K562 (cell line): ENCODE results near the gene ITGB5. TPM values are rescaled to one million over a fixed set of nuclear protein-coding genes. Genes with fewer than 3 reads are reported as not detected.

Experiments used
- ATAC-seq: fragments of 200-7000 bp; cut with Tn5 transposase; 3 replicates; pipeline ENCODE4 v1.9.1; 2020; ENCODE audit warnings: moderate library complexity
- BruUV-seq: library from RNA; stranded (reverse); fragments of 400-500 nt; replicated peaks from 2 replicates; lab custom pipeline; 2021; lab: Mats Ljungman, UMichigan
- CTCF ChIA-PET: fragments of 300-600 bp; formaldehyde crosslinking; extraction: SDS; loops from one replicate; lab custom pipeline; 2021; ENCODE audit warnings: low intra/inter-chr PET ratio; lab: Yijun Ruan, JAX
- POLR2A ChIA-PET: fragments of 300-600, 350-650 bp; sonication (Branson Sonifier 250); formaldehyde crosslinking; extraction: SDS; loops from one replicate; lab custom pipeline; 2021; ENCODE audit warnings: antibody characterized with exemption, inconsistent platforms; lab: Yijun Ruan, JAX
- DNase-seq, 4 experiments: peaks; one replicate each; pipeline versions ENCODE4 v3.0.0 to v3.0.0-alpha.2; 2011 to 2018; ENCODE audit warnings: low spot score in 3 of 4, mixed read lengths in 3 of 4; ENCODE audit errors: extremely low read depth in 1 of 4
- FAIRE-seq: peaks from 2 replicates; lab custom pipeline; 2011; peaks lifted over from hg19 to GRCh38; lab: Jason Lieb, UNC
- H2AFZ ChIP-seq: 2 replicates; pipeline ENCODE4 v1.6.0; 2011; ENCODE audit warnings: low read depth, low read length, control low read depth, inconsistent platforms
- H3K27ac ChIP-seq: fragments of 200-600 bp; 3 replicates; pipeline ENCODE4 v1.8.0; 2011; ENCODE audit warnings: low read depth, mild to moderate bottlenecking, control low read depth, inconsistent platforms, low read length, moderate library complexity, mixed read lengths; ENCODE audit errors: extremely low read depth
- H3K27me3 ChIP-seq, 2 experiments: fragments of 300-600 bp in 1 of 2; 2 replicates in 1 of 2; 3 replicates in 1 of 2; pipeline versions ENCODE4 v1.6.0 to v1.8.0; 2011; ENCODE audit warnings: inconsistent platforms in 2 of 2, low read length in 2 of 2, mild to moderate bottlenecking in 1 of 2, mixed read lengths in 1 of 2, moderate library complexity in 1 of 2; ENCODE audit not compliant: control insufficient read depth in 2 of 2, insufficient read depth in 2 of 2
- H3K36me3 ChIP-seq: fragments of 300-600 bp; 3 replicates; pipeline ENCODE4 v1.8.0; 2011; ENCODE audit warnings: mild to moderate bottlenecking, low read length, inconsistent platforms; ENCODE audit not compliant: control insufficient read depth, insufficient read depth
- H3K4me1 ChIP-seq, 2 experiments: fragments of 200-600 bp in 1 of 2; replicated peaks in 1 of 2; 2 replicates in 1 of 2; 3 replicates in 1 of 2; pipeline versions ENCODE4 v1.5.1 to v1.8.0; 2011; ENCODE audit warnings: inconsistent platforms in 2 of 2, low read length in 2 of 2, mild to moderate bottlenecking in 1 of 2, mixed read lengths in 1 of 2, moderate library complexity in 1 of 2; ENCODE audit not compliant: control insufficient read depth in 2 of 2, insufficient read depth in 2 of 2
- H3K4me2 ChIP-seq: 2 replicates; pipeline ENCODE4 v1.6.1; 2011; ENCODE audit warnings: low read length, control low read depth, inconsistent platforms, mixed read lengths; ENCODE audit not compliant: insufficient read depth
- H3K4me3 ChIP-seq: fragments of 200-600 bp; sonication (generic), shearing (Covaris generic); 2 replicates; pipeline ENCODE4 v1.5.1; 2016; ENCODE audit warnings: control low read depth, inconsistent platforms
- H3K79me2 ChIP-seq: fragments of 200-600 bp; 3 replicates; pipeline ENCODE4 v1.8.0; 2011; ENCODE audit warnings: low read length, inconsistent platforms; ENCODE audit not compliant: control insufficient read depth, insufficient read depth
- H3K9ac ChIP-seq, 2 experiments: 2 replicates each; pipeline versions ENCODE4 v1.6.0 to v1.6.1; 2011; ENCODE audit warnings: low read depth in 2 of 2, low read length in 2 of 2, control low read depth in 1 of 2, inconsistent platforms in 1 of 2, mild to moderate bottlenecking in 1 of 2, mixed read lengths in 1 of 2; ENCODE audit not compliant: insufficient read depth in 1 of 2
- H3K9me1 ChIP-seq: one replicate; pipeline ENCODE4 v1.6.0; 2011; ENCODE audit warnings: inconsistent platforms, mild to moderate bottlenecking, low read length, moderate library complexity; ENCODE audit not compliant: control insufficient read depth, insufficient read depth
- H3K9me3 ChIP-seq: replicated peaks from 2 replicates; pipeline ENCODE4 v1.5.1; 2011; ENCODE audit warnings: low read depth, low read length, inconsistent platforms; ENCODE audit not compliant: control insufficient read depth, insufficient read depth
- H4K20me1 ChIP-seq: replicated peaks from 2 replicates; pipeline ENCODE4 v1.6.1; 2011; ENCODE audit warnings: low read length, inconsistent platforms, mixed read lengths; ENCODE audit not compliant: control insufficient read depth, insufficient read depth
- ARNT ChIP-seq, 2 experiments: fragments of 450-650 bp; IDR thresholded peaks; 2 replicates each; pipeline ENCODE4 v1.6.1; 2016; ENCODE audit warnings: mild to moderate bottlenecking in 1 of 2
- BHLHE40 ChIP-seq: IDR thresholded peaks from 2 replicates; pipeline ENCODE4 v1.6.1; 2011; ENCODE audit warnings: low read length, improper control_type of control experiment
- BRF2 ChIP-seq: IDR thresholded peaks from 3 replicates; pipeline ENCODE4 v1.6.1; 2011; ENCODE audit warnings: borderline replicate concordance, mild to moderate bottlenecking; ENCODE audit not compliant: insufficient read length, insufficient read depth
- CTBP1 ChIP-seq: fragments of 450-650 bp; IDR thresholded peaks from 2 replicates; pipeline ENCODE4 v1.6.1; 2016; ENCODE audit warnings: borderline replicate concordance
- E2F5 ChIP-seq: sonication (generic); formaldehyde crosslinking; IDR thresholded peaks from 2 replicates; pipeline ENCODE4 v1.8.0; 2022; ENCODE audit warnings: mild to moderate bottlenecking, missing genetic modification reagents
- EP300 ChIP-seq: IDR thresholded peaks from 2 replicates; pipeline ENCODE4 v1.6.1; 2012; ENCODE audit warnings: low read length, improper control_type of control experiment
- ESRRA ChIP-seq: fragments of 450-650 bp; IDR thresholded peaks from 2 replicates; pipeline ENCODE4 v1.6.1; 2014; ENCODE audit warnings: low read depth, mild to moderate bottlenecking, moderate library complexity, borderline replicate concordance
- FUS ChIP-seq: fragments of 200-400 bp; formaldehyde crosslinking; optimal IDR thresholded peaks from 2 replicates; pipeline ENCODE3; 2017; ENCODE audit warnings: low read depth, low read length
- HCFC1 ChIP-seq: IDR thresholded peaks from 2 replicates; pipeline ENCODE4 v1.6.1; 2012; ENCODE audit warnings: low read depth, low read length, improper control_type of control experiment
- NR2C1 ChIP-seq, 2 experiments: fragments of 450-650 bp; IDR thresholded peaks; 2 replicates each; pipeline ENCODE4 v1.6.1; 2017; ENCODE audit warnings: mild to moderate bottlenecking in 2 of 2, antibody characterized with exemption in 1 of 2, inconsistent platforms in 1 of 2, missing compliant biosample characterization in 1 of 2, missing genetic modification characterization in 1 of 2
- RCOR1 ChIP-seq, 2 experiments: IDR thresholded peaks; 2 replicates each; pipeline ENCODE4 v1.6.1; 2012; ENCODE audit warnings: low read depth in 2 of 2, low read length in 2 of 2, borderline replicate concordance in 1 of 2, improper control_type of control experiment in 1 of 2
- SMARCA4 ChIP-seq: fragments of 450-650 bp; IDR thresholded peaks from 2 replicates; pipeline ENCODE4 v1.6.1; 2016
- SOX6 ChIP-seq: fragments of 450-650 bp; IDR thresholded peaks from 2 replicates; pipeline ENCODE4 v1.6.1; 2014; ENCODE audit warnings: mild to moderate bottlenecking
- SUPT5H ChIP-seq: fragments of 450-650 bp; IDR thresholded peaks from 2 replicates; pipeline ENCODE4 v1.6.1; 2016
- TCF3 ChIP-seq: sonication (generic); formaldehyde crosslinking; IDR thresholded peaks from 2 replicates; pipeline ENCODE4 v1.4.0; 2020; ENCODE audit warnings: mild to moderate bottlenecking, missing genetic modification reagents
- TFAM ChIP-seq: fragments of 250-450 bp; sonication (Bioruptor Pico); conservative IDR thresholded peaks from 2 replicates; pipeline ENCODE4 v1.5.0; 2021; ENCODE audit warnings: mild to moderate bottlenecking, moderate library complexity
- ZBTB11 ChIP-seq, 3 experiments: fragments of 200-800 bp in 1 of 3; fragments of 250-450 bp in 1 of 3; fragments of 450-650 bp in 1 of 3; sonication (Bioruptor Pico) in 1 of 3; sonication (Bioruptor generic) in 1 of 3; formaldehyde crosslinking in 1 of 3; IDR thresholded peaks; 2 replicates each; pipeline versions ENCODE4 v1.6.1 to v1.8.0; 2016 to 2022; ENCODE audit warnings: mild to moderate bottlenecking in 2 of 3, missing genetic modification characterization in 2 of 3, missing compliant biosample characterization in 1 of 3, moderate library complexity in 1 of 3
- ZNF24 ChIP-seq: fragments of 450-650 bp; IDR thresholded peaks from 2 replicates; pipeline ENCODE4 v1.6.1; 2016
- WGBS: fragments of 100-300 bp; shearing (Covaris generic); methylation state at CpG from one replicate; pipeline ENCODE4 v1.1.6; 2016; ENCODE audit warnings: low coverage, mixed read lengths; ENCODE audit not compliant: insufficient coverage; ENCODE audit errors: missing lambda C conversion rate; 5-methylcytosine and 5-hydroxymethylcytosine counted together
- in situ Hi-C: fragments of 300-500 bp; cut with MboI; formaldehyde crosslinking; loops from 4 replicates; pipeline ENCODE4 v1.15.0; 2018; ENCODE audit warnings: inconsistent platforms, mixed read lengths
- intact Hi-C: fragments of 100-400 bp; cut with micrococcal nuclease; formaldehyde crosslinking; loops from 2 replicates; pipeline ENCODE4 v1.14.2; 2022
- polyA plus RNA-seq, 8 experiments: library from polyadenylated mRNA; depleted of rRNA in 4 of 8; stranded (reverse) in 5 of 8; unstranded in 3 of 8; fragments of >200 nt; fragmentation: Nextera tagmentation in 2 of 8; fragmentation: Illumina TruSeq in 1 of 8; extraction: Ambion mirVana in 2 of 8; extraction: Trizol in 1 of 8; gene quantifications; 2 replicates each; pipeline versions ENCODE4 v1.2.1 to v1.2.3, GENCODE V29; 2011 to 2014; ENCODE audit warnings: inconsistent platforms in 1 of 8, missing spikeins in 1 of 8
- total RNA-seq, 7 experiments: library from RNA; depleted of rRNA in 6 of 7; stranded (reverse); fragments of >200 nt in 6 of 7; fragmentation: Illumina TruSeq in 2 of 7; extraction: Trizol in 2 of 7; gene quantifications; 2 replicates each; pipeline versions ENCODE4 v1.2.1 to v1.2.3, GENCODE V29; 2011 to 2021; ENCODE audit warnings: low replicate concordance in 1 of 7

The ITGB5 gene
- total and polyA plus RNA-seq, 9 of the 15 experiments (the other 6 are each of a cell fraction or from before 2014, with no cell fraction given): 1.7 to 46.8 (median 9.9) TPM

- Histone ChIP-seq H4K20me1 (no peaks in the 10 kb centered on the region), H3K79me2 (no peaks in the 10 kb centered on the region), H3K9me1 (no peaks in the 10 kb centered on the region), H3K27me3 (no peaks in the 10 kb centered on the region), H3K9me3 (no peaks in the 10 kb centered on the region), H3K4me3 (no peak overlapping the region), H3K4me1 (peaks cover 0 to 12% of the 10 kb centered on the region in 2 experiments; a peak in 3 of 5 replicates), H3K27ac (no peak overlapping the region), H3K36me3 (no peaks in the 10 kb centered on the region; the same call in 2 of the 3 replicates), H3K9ac (no peak overlapping the region), H2AFZ (no peak overlapping the region), H3K4me2 (no peak overlapping the region)
- BruUV-seq: no TSS peak
- no peak for FAIRE-seq
- peak; percentile 43; the same call in 2 of the 3 replicates for ATAC-seq
- POLR2A ChIA-PET: no interaction called here
- DNase-seq: peak; percentile 12 to 36 (median 20)
- CTCF ChIA-PET: no interaction called here
- in situ Hi-C loops (no loop called here), intact Hi-C loops (loop anchor here (10.0 kb wide), 1 partner anchor 47 kb away; the partner anchor contains the start of gene ITGB5)
- WGBS: 2% methylated on average over 6 of the region's 6 CpGs
- no peak for TF ChIP-seq HCFC1
- peak; percentile 29; the same call in 1 of the 2 replicates for TF ChIP-seq EP300
- TF ChIP-seq ARNT (IDR thresholded peaks at IDR 0.05): no peak
- TF ChIP-seq SUPT5H: no peak
- no peak for TF ChIP-seq ZNF24
- peak in 1 of 3 experiments; percentile 35; a peak in 1 of 6 replicates for TF ChIP-seq ZBTB11 (CRISPR knock-in tag; IDR thresholded peaks at IDR 0.05)
- TF ChIP-seq RCOR1 (IDR thresholded peaks at IDR 0.05; ENCODE audit: borderline replicate concordance in 1 of 2, low read depth in 2 of 2, low read length in 2 of 2): 0 out of 4 replicates have a peak, but pooled peaks of 1 of the 2 experiments have one; percentile 23
- no peak for TF ChIP-seq E2F5
- TF ChIP-seq SOX6: peak; percentile 50; the same call in 1 of the 2 replicates
- TF ChIP-seq TCF3 (CRISPR knock-in tag): no peak
- no peak for TF ChIP-seq ESRRA
- TF ChIP-seq SMARCA4: 0 out of 2 replicates have a peak, but pooled peaks have one; percentile 10
- peak; percentile 37; the same call in 1 of the 2 replicates for TF ChIP-seq BHLHE40
- peak; percentile 22; the same call in 1 of the 2 replicates for TF ChIP-seq CTBP1
- TF ChIP-seq NR2C1 (IDR thresholded peaks at IDR 0.05): no peak
- peak; percentile 62; the same call in 1 of the 2 replicates for TF ChIP-seq NR2C1 (tag; IDR thresholded peaks at IDR 0.05)
- no peak for TF ChIP-seq FUS
- TF ChIP-seq BRF2: no peak
- no peak for TF ChIP-seq TFAM (CRISPR knock-in tag)
Observed at GRCh38 chr3:124837730-124838186, 49.4 kb downstream of the ITGB5 start.
